ENCODE measurements around the gene MRPS6.

MRPS6 gene

DNA sequence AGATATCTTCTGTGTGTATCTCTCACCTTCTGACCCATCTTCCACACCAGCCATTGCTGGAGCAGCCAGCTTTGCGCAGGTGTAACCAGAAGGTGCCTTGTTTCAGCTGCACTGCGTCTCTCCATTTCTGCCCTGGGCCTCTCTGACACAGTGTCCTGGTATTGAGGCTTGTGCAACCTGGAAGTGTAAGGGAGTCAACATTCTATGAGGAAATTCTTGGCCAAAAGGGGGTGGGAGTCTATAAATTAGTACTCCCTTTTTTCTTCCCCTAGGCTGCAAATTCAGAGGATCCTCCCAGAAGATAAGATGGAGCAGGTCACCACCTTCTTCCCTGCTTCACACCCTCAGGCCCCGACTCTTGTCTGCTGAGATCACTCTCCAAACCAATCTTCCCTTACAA, 109.1 kb downstream of the MRPS6 start:
- TF ChIP-seq, protein P1, sequence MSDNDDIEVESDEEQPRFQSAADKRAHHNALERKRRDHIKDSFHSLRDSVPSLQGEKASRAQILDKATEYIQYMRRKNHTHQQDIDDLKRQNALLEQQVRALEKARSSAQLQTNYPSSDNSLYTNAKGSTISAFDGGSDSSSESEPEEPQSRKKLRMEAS (IDR thresholded peaks at IDR 0.05; ENCODE audit: low read depth, low read length) = no peak
- TF ChIP-seq, protein P2, sequence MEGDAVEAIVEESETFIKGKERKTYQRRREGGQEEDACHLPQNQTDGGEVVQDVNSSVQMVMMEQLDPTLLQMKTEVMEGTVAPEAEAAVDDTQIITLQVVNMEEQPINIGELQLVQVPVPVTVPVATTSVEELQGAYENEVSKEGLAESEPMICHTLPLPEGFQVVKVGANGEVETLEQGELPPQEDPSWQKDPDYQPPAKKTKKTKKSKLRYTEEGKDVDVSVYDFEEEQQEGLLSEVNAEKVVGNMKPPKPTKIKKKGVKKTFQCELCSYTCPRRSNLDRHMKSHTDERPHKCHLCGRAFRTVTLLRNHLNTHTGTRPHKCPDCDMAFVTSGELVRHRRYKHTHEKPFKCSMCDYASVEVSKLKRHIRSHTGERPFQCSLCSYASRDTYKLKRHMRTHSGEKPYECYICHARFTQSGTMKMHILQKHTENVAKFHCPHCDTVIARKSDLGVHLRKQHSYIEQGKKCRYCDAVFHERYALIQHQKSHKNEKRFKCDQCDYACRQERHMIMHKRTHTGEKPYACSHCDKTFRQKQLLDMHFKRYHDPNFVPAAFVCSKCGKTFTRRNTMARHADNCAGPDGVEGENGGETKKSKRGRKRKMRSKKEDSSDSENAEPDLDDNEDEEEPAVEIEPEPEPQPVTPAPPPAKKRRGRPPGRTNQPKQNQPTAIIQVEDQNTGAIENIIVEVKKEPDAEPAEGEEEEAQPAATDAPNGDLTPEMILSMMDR (IDR thresholded peaks at IDR 0.05; ENCODE audit: low read depth, low read length) = no peak
- TF ChIP-seq POLR2A (IDR thresholded peaks at IDR 0.05; ENCODE audit: extremely low read depth, insufficient read length) = no peak
- no peak for TF ChIP-seq MYC (IDR thresholded peaks at IDR 0.05; ENCODE audit: low read depth, low read length)
- peak; percentile 14 for DNase-seq (ENCODE audit: low read depth)
- no peak overlapping the region for H3K4me3 ChIP-seq (ENCODE audit: low read depth, low read length)

DNA sequence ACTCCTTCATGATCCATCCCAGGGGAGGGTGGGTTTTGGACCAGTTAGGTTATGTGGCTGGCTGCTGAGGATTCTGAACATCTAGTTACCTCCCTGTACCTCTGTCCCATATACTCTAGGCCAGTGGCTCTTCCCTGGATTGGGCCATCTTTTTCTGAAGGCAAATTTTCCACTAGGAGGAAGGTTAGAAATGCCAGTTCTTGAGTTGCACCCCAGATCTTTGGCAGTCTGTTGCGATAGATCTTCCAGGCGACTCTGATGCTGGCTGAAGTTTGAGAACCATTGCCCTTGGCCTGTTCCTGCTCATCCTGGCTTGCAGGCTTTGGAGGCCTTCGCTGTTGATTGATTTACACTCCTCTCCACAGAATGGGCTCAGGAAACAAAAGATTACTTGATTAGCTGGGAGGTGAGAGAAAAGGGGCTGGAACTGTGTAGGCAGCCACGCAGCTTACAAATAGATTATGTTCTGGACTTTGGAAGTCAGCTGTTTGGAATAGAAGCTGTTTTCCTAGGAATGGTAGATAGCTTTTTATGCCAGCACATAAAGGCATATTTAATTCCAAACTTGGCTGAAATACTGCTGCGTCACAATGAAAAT, 110.1 kb downstream of the MRPS6 start:
- DNase-seq (ENCODE audit: low read depth) = no peak
- H3K4me3 ChIP-seq (ENCODE audit: low read depth, low read length) = no peak overlapping the region
- TF ChIP-seq, protein P2 (IDR thresholded peaks at IDR 0.05; ENCODE audit: low read depth, low read length) = no peak
- no peak for TF ChIP-seq POLR2A (IDR thresholded peaks at IDR 0.05; ENCODE audit: extremely low read depth, insufficient read length)
- TF ChIP-seq, protein P1 (IDR thresholded peaks at IDR 0.05; ENCODE audit: low read depth, low read length) = no peak
- no peak for TF ChIP-seq MYC (IDR thresholded peaks at IDR 0.05; ENCODE audit: low read depth, low read length)

DNA sequence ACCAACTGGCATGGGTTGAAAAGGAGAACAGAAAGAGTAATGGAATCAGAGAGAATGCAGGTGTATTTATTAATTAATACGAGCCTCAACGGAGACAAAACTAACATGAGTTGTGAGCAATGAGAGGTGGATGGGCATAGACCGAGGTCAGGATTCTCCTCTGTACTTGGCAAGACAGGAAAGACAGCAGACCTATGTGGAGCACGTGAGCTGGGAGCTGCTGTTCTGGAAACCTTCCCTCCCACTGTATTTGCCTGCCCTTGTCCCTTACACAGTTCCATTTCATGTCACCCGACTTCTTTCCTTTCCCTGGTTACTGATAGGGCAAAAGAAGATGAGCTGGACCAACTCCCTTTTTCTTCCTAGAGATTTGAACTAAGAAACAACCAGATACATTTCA, 110.9 kb downstream of the MRPS6 start:
- DNase-seq (ENCODE audit: low read depth) = no peak
- TF ChIP-seq MYC (IDR thresholded peaks at IDR 0.05; ENCODE audit: low read depth, low read length) = no peak
- TF ChIP-seq, protein P2 (IDR thresholded peaks at IDR 0.05; ENCODE audit: low read depth, low read length) = no peak
- TF ChIP-seq POLR2A (IDR thresholded peaks at IDR 0.05; ENCODE audit: extremely low read depth, insufficient read length) = no peak
- TF ChIP-seq, protein P1 (IDR thresholded peaks at IDR 0.05; ENCODE audit: low read depth, low read length) = no peak
- no peak overlapping the region for H3K4me3 ChIP-seq (ENCODE audit: low read depth, low read length)

DNA sequence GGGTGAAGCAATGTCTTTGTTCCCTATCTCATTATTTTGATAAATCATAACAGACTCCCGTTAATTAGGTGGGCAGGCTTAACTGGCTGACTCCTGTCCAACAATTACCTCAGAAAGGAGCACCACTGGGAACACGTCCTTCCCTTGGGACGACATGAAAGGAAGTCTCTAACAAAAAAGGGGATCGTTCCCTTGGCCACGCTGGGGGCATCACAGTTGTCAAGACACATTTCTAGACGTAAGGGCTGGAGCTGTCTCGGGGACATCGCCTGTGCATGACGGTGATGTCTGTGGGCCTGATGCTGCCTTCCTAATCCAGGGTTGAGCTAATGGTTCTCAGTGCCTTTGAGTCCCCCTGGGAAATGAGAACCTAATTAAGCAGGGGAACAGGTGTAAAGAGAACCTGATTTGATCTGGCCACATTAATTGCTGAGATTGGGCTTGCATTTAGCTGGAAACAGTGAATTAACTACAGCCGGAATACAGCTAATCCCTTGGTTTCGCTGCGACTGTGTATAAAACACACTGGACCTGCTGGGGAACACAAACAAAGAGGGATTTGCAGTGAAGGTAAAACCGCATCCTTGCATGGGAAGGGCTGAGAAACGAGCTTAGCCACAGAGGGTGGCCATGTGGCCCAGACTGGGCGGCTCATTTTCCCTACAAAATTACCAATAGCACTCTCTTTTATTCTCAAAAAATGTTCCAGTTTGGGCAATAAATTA, 111.8 kb downstream of the MRPS6 start:
- no peak overlapping the region for H3K4me3 ChIP-seq (ENCODE audit: low read depth, low read length)
- TF ChIP-seq MYC (IDR thresholded peaks at IDR 0.05; ENCODE audit: low read depth, low read length) (no peak), POLR2A (IDR thresholded peaks at IDR 0.05; ENCODE audit: extremely low read depth, insufficient read length) (no peak)
- TF ChIP-seq, protein P1 (IDR thresholded peaks at IDR 0.05; ENCODE audit: low read depth, low read length) = no peak
- TF ChIP-seq, protein P2 (IDR thresholded peaks at IDR 0.05; ENCODE audit: low read depth, low read length) = no peak
- DNase-seq (ENCODE audit: low read depth) = no peak

DNA sequence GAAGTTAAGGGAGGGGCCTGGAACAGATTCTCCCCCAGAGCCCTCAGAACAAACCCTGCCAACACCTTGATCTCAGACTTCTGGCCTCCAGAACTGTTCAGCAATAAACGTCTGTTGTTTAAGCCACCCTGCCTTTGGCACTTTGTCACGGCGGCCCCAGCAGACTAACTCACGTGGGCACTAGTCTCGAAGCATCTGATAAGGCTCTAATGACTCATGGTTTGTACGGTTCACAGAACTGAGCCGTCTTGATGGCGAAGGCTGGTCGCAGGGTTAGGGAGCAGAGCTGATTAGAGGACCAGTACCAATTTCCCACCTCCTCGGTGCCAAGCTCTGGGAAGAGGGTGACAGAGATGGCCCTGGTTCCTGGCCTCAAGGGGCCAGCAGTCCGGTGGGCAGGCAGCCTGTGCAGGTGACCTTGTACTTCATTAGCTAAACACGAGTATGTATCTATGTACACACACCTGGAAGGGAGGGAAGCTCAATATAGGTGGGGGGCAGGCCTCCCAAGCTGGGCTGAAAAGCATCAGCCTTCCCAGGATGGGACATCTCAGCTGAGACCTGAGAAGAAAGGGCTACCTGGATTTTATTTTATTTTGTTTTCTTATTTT, 112.8 kb downstream of the MRPS6 start:
- no peak for DNase-seq (ENCODE audit: low read depth)
- TF ChIP-seq, protein P1 (IDR thresholded peaks at IDR 0.05; ENCODE audit: low read depth, low read length) = no peak
- TF ChIP-seq, protein P2 (IDR thresholded peaks at IDR 0.05; ENCODE audit: low read depth, low read length) = no peak
- TF ChIP-seq POLR2A (IDR thresholded peaks at IDR 0.05; ENCODE audit: extremely low read depth, insufficient read length) (no peak), MYC (IDR thresholded peaks at IDR 0.05; ENCODE audit: low read depth, low read length) (no peak)
- H3K4me3 ChIP-seq (ENCODE audit: low read depth, low read length) = no peak overlapping the region

Data from NB4 (cell line).